ENCODE results near the gene ANKRD13B.

ANKRD13B gene

DNA sequence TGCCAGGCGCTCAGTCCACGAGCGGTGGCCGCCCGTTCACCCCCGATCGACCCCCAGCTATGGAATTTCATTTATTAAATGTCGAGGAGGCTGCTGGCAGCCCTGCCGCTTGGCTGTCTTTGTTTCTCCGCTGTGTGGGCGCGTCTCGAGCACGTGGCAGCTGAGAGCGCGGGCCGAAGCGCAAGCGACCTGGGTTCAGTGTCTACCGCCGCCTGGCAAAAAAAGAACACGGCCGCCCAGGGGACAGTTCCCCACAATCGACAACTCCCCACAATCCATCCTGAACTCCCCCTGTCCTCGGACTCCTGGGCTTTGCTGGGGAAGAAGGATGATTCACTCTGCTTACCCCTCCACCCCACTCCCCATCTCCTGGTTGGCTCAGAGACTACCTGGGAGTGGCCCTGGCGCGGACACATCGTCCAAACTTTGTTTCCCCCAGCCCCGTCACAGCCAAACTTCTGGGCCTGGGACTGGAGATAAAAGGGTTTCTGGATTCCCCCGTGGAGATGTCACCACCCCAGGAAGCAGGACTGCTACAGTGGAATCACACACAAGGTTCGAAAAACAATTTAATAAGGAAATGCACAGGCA, 1.7 kb upstream of the ANKRD13B start (continued):
- TF ChIP-seq ZSCAN16 (tag by site-specific recombination; IDR thresholded peaks at IDR 0.05) (no peak; the same call in 1 of the 2 replicates), ZNF837 (tag by site-specific recombination; IDR thresholded peaks at IDR 0.05) (no peak), RBAK (tag by site-specific recombination; IDR thresholded peaks at IDR 0.05) (no peak), KLF10 (tag by site-specific recombination; IDR thresholded peaks at IDR 0.05) (peak; percentile 21; the same call in 1 of the 2 replicates), ZBTB48 (tag by site-specific recombination; IDR thresholded peaks at IDR 0.05) (no peak), IKZF3 (tag by site-specific recombination; IDR thresholded peaks at IDR 0.05) (no peak), KLF9 (tag by site-specific recombination; IDR thresholded peaks at IDR 0.05; ENCODE audit: low read depth) (peak; percentile 77), SETDB1 (IDR thresholded peaks at IDR 0.05; ENCODE audit: insufficient read length, low read length) (no peak), ZSCAN23 (tag by site-specific recombination; IDR thresholded peaks at IDR 0.05) (0 out of 2 replicates have a peak, but pooled peaks have one; percentile 16), ZNF791 (tag by site-specific recombination; IDR thresholded peaks at IDR 0.05) (no peak), ZNF701 (tag by site-specific recombination; IDR thresholded peaks at IDR 0.05) (no peak), ZFHX2 (tag by site-specific recombination; conservative IDR thresholded peaks at IDR 0.05) (peak; percentile 68), WT1 (tag by site-specific recombination; IDR thresholded peaks at IDR 0.05) (peak; percentile 14), ZNF423 (tag by site-specific recombination; IDR thresholded peaks at IDR 0.05) (no peak), GLI2 (tag by site-specific recombination; IDR thresholded peaks at IDR 0.05; ENCODE audit: borderline replicate concordance, low read depth) (no peak), ZNF391 (tag by site-specific recombination; IDR thresholded peaks at IDR 0.05; ENCODE audit: borderline replicate concordance, low read depth) (no peak), ZXDB (tag by site-specific recombination; IDR thresholded peaks at IDR 0.05) (peak; percentile 49), ZNF302 (tag by site-specific recombination; IDR thresholded peaks at IDR 0.05; ENCODE audit: low read depth) (no peak), KLF8 (tag by site-specific recombination; IDR thresholded peaks at IDR 0.05) (no peak; the same call in 1 of the 2 replicates)
- TF ChIP-seq, protein P1, sequence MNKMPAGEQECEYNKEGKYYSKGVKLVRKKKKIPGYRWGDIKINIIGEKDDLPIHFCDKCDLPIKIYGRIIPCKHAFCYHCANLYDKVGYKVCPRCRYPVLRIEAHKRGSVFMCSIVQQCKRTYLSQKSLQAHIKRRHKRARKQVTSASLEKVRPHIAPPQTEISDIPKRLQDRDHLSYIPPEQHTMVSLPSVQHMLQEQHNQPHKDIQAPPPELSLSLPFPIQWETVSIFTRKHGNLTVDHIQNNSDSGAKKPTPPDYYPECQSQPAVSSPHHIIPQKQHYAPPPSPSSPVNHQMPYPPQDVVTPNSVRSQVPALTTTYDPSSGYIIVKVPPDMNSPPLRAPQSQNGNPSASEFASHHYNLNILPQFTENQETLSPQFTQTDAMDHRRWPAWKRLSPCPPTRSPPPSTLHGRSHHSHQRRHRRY (tag by site-specific recombination; IDR thresholded peaks at IDR 0.05), result no peak
- TF ChIP-seq, protein P2, sequence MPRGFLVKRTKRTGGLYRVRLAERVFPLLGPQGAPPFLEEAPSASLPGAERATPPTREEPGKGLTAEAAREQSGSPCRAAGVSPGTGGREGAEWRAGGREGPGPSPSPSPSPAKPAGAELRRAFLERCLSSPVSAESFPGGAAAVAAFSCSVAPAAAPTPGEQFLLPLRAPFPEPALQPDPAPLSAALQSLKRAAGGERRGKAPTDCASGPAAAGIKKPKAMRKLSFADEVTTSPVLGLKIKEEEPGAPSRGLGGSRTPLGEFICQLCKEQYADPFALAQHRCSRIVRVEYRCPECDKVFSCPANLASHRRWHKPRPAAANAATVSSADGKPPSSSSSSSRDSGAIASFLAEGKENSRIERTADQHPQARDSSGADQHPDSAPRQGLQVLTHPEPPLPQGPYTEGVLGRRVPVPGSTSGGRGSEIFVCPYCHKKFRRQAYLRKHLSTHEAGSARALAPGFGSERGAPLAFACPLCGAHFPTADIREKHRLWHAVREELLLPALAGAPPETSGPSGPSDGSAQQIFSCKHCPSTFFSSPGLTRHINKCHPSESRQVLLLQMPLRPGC (tag by site-specific recombination; IDR thresholded peaks at IDR 0.05), result no peak
- TF ChIP-seq, protein P3, sequence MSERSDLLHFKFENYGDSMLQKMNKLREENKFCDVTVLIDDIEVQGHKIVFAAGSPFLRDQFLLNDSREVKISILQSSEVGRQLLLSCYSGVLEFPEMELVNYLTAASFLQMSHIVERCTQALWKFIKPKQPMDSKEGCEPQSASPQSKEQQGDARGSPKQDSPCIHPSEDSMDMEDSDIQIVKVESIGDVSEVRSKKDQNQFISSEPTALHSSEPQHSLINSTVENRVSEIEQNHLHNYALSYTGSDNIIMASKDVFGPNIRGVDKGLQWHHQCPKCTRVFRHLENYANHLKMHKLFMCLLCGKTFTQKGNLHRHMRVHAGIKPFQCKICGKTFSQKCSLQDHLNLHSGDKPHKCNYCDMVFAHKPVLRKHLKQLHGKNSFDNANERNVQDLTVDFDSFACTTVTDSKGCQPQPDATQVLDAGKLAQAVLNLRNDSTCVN (tag by site-specific recombination; optimal IDR thresholded peaks at IDR 0.05), result peak; percentile 64
- TF ChIP-seq, protein P4, sequence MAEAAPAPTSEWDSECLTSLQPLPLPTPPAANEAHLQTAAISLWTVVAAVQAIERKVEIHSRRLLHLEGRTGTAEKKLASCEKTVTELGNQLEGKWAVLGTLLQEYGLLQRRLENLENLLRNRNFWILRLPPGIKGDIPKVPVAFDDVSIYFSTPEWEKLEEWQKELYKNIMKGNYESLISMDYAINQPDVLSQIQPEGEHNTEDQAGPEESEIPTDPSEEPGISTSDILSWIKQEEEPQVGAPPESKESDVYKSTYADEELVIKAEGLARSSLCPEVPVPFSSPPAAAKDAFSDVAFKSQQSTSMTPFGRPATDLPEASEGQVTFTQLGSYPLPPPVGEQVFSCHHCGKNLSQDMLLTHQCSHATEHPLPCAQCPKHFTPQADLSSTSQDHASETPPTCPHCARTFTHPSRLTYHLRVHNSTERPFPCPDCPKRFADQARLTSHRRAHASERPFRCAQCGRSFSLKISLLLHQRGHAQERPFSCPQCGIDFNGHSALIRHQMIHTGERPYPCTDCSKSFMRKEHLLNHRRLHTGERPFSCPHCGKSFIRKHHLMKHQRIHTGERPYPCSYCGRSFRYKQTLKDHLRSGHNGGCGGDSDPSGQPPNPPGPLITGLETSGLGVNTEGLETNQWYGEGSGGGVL (tag by site-specific recombination; IDR thresholded peaks at IDR 0.05), result no peak
- TF ChIP-seq, protein P5, sequence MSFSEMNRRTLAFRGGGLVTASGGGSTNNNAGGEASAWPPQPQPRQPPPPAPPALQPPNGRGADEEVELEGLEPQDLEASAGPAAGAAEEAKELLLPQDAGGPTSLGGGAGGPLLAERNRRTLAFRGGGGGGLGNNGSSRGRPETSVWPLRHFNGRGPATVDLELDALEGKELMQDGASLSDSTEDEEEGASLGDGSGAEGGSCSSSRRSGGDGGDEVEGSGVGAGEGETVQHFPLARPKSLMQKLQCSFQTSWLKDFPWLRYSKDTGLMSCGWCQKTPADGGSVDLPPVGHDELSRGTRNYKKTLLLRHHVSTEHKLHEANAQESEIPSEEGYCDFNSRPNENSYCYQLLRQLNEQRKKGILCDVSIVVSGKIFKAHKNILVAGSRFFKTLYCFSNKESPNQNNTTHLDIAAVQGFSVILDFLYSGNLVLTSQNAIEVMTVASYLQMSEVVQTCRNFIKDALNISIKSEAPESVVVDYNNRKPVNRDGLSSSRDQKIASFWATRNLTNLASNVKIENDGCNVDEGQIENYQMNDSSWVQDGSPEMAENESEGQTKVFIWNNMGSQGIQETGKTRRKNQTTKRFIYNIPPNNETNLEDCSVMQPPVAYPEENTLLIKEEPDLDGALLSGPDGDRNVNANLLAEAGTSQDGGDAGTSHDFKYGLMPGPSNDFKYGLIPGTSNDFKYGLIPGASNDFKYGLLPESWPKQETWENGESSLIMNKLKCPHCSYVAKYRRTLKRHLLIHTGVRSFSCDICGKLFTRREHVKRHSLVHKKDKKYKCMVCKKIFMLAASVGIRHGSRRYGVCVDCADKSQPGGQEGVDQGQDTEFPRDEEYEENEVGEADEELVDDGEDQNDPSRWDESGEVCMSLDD (tag by site-specific recombination; IDR thresholded peaks at IDR 0.05), result no peak
- TF ChIP-seq, protein P6, sequence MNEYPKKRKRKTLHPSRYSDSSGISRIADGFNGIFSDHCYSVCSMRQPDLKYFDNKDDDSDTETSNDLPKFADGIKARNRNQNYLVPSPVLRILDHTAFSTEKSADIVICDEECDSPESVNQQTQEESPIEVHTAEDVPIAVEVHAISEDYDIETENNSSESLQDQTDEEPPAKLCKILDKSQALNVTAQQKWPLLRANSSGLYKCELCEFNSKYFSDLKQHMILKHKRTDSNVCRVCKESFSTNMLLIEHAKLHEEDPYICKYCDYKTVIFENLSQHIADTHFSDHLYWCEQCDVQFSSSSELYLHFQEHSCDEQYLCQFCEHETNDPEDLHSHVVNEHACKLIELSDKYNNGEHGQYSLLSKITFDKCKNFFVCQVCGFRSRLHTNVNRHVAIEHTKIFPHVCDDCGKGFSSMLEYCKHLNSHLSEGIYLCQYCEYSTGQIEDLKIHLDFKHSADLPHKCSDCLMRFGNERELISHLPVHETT (tag by site-specific recombination; IDR thresholded peaks at IDR 0.05), result no peak
- TF ChIP-seq, protein P7, sequence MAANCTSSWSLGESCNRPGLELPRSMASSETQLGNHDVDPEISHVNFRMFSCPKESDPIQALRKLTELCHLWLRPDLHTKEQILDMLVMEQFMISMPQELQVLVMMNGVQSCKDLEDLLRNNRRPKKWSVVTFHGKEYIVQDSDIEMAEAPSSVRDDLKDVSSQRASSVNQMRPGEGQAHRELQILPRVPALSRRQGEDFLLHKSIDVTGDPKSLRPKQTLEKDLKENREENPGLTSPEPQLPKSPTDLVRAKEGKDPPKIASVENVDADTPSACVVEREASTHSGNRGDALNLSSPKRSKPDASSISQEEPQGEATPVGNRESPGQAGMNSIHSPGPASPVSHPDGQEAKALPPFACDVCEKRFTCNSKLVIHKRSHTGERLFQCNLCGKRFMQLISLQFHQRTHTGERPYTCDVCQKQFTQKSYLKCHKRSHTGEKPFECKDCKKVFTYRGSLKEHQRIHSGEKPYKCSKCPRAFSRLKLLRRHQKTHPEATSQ (tag by site-specific recombination; IDR thresholded peaks at IDR 0.05), result no peak
